Loucy (cell line): ENCODE results near the gene TMEM158.

ENCODE experiments used
- H2AFZ ChIP-seq: fragments of 200-600 bp; sonication (generic); 2 replicates; pipeline ENCODE4 v1.6.0; 2016; ENCODE audit warnings: antibody characterized with exemption, mild to moderate bottlenecking, low read length, moderate library complexity
- H3F3A ChIP-seq: fragments of 200-600 bp; 2 replicates; pipeline ENCODE4 v1.6.0; 2016; ENCODE audit warnings: antibody characterized with exemption, low read depth, mild to moderate bottlenecking
- H3K27me3 ChIP-seq: fragments of 200-600 bp; sonication (generic); 2 replicates; pipeline ENCODE4 v1.6.1; 2014; ENCODE audit warnings: low read length, mild to moderate bottlenecking; ENCODE audit not compliant: insufficient read depth, poor library complexity, severe bottlenecking
- H3K36me3 ChIP-seq: fragments of 200-600 bp; sonication (generic); 2 replicates; pipeline ENCODE4 v1.6.1; 2016; ENCODE audit warnings: low read length; ENCODE audit not compliant: insufficient read depth
- H3K4me1 ChIP-seq: fragments of 200-600 bp; sonication (generic); 2 replicates; pipeline ENCODE4 v1.5.1; 2014; ENCODE audit warnings: low read length, mild to moderate bottlenecking; ENCODE audit not compliant: insufficient read depth, poor library complexity, severe bottlenecking
- H3K4me2 ChIP-seq: fragments of 200-600 bp; sonication (generic); 2 replicates; pipeline ENCODE4 v1.6.0; 2014; ENCODE audit warnings: antibody characterized with exemption, low read length, low read depth, mild to moderate bottlenecking; ENCODE audit not compliant: poor library complexity, severe bottlenecking
- H3K4me3 ChIP-seq: fragments of 200-600 bp; sonication (generic); 2 replicates; pipeline ENCODE4 v1.5.1; 2014; ENCODE audit warnings: low read length, mild to moderate bottlenecking, mixed read lengths; ENCODE audit not compliant: poor library complexity, severe bottlenecking
- H3K79me2 ChIP-seq: fragments of 200-600 bp; sonication (generic); 2 replicates; pipeline ENCODE4 v1.6.1; 2014; ENCODE audit warnings: low read length; ENCODE audit not compliant: insufficient read depth
- H3K9ac ChIP-seq: fragments of 200-600 bp; sonication (generic); 2 replicates; pipeline ENCODE4 v1.6.0; 2014; ENCODE audit warnings: mild to moderate bottlenecking, low read depth, low read length, moderate library complexity; ENCODE audit not compliant: poor library complexity, severe bottlenecking
- H3K9me2 ChIP-seq: fragments of 200-600 bp; sonication (generic); replicated peaks from 2 replicates; pipeline ENCODE4 v1.6.1; 2016; ENCODE audit warnings: low read depth, low read length, mixed read lengths
- H3K9me3 ChIP-seq: fragments of 200-600 bp; sonication (generic); 2 replicates; pipeline ENCODE4 v1.6.1; 2014; ENCODE audit warnings: mild to moderate bottlenecking, antibody characterized with exemption, low read length, low read depth; ENCODE audit not compliant: insufficient read depth
- H4K20me1 ChIP-seq: fragments of 200-600 bp; sonication (generic); 2 replicates; pipeline ENCODE4 v1.6.0; 2014; ENCODE audit warnings: antibody characterized with exemption, low read length, mild to moderate bottlenecking; ENCODE audit not compliant: insufficient read depth, poor library complexity, severe bottlenecking
- EZH2phosphoT487 ChIP-seq: fragments of 200-600 bp; IDR thresholded peaks from 2 replicates; pipeline ENCODE4 v1.6.1; 2018; ENCODE audit warnings: antibody characterized with exemption, mild to moderate bottlenecking, moderate library complexity, borderline replicate concordance
- TF ChIP-seq, protein P1 (sequence below): fragments of 200-600 bp; sonication (generic); conservative IDR thresholded peaks from 2 replicates; pipeline ENCODE4 v1.5.1; 2014; ENCODE audit warnings: mild to moderate bottlenecking, antibody characterized with exemption, low read length

TMEM158 gene

GRCh38 chr3:45267097-45267496 is 41.0 kb upstream of the TMEM158 start:
- no peaks in the 10 kb centered on the region for H3K4me1 ChIP-seq
- no peak overlapping the region for H3K4me3 ChIP-seq
- no peaks in the 10 kb centered on the region for H4K20me1 ChIP-seq
- no peaks in the 10 kb centered on the region for H3K27me3 ChIP-seq
- TF ChIP-seq, protein P1, sequence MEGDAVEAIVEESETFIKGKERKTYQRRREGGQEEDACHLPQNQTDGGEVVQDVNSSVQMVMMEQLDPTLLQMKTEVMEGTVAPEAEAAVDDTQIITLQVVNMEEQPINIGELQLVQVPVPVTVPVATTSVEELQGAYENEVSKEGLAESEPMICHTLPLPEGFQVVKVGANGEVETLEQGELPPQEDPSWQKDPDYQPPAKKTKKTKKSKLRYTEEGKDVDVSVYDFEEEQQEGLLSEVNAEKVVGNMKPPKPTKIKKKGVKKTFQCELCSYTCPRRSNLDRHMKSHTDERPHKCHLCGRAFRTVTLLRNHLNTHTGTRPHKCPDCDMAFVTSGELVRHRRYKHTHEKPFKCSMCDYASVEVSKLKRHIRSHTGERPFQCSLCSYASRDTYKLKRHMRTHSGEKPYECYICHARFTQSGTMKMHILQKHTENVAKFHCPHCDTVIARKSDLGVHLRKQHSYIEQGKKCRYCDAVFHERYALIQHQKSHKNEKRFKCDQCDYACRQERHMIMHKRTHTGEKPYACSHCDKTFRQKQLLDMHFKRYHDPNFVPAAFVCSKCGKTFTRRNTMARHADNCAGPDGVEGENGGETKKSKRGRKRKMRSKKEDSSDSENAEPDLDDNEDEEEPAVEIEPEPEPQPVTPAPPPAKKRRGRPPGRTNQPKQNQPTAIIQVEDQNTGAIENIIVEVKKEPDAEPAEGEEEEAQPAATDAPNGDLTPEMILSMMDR: no peak
- no peak for TF ChIP-seq EZH2phosphoT487
- H3K36me3 ChIP-seq: no peaks in the 10 kb centered on the region
- H3K79me2 ChIP-seq: no peaks in the 10 kb centered on the region
- H3K9me3 ChIP-seq: no peaks in the 10 kb centered on the region
- no peak overlapping the region for H3K4me2 ChIP-seq
- H3F3A ChIP-seq: no peaks in the 10 kb centered on the region
- H3K9ac ChIP-seq: no peak overlapping the region
- H3K9me2 ChIP-seq: no peaks in the 10 kb centered on the region
- no peak overlapping the region for H2AFZ ChIP-seq

DNA sequence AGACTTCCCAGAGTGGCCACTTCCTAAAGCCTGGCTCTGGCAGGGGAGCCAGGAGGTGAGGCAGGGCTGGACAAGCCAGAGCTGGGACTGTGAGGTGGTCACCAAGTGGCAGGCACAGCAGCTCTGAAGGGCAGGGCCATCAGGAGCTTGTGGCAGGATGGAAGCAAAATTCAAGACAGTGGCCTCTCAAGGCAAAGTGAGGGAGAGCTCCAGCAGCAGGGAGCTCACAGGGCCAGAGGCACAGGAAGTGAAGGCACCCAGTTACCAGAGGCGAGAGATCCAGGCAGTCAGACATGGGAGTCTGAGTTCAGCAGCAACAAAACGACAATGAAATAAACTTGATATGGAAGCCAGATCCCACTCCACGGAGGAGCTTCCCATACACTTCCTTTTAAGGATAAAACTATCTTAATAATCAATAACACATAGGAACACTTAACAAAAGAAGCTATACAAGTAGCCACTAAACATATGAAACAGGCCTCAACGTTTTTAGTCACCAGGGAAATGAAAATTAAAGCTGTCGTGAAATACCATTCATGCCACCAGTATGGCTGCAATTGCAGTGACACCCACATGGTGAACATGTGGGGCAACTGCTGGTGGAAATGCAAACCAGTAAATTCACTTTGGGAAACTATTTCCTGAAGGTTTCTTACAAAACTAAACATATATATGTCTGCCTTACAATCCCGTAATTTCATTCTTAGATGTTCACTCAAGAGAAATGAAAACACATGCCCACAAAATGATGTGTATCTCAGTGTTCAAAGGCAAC is 35.4 kb upstream of the TMEM158 start:
- TF ChIP-seq, protein P1: no peak
- Histone ChIP-seq H4K20me1 (no peaks in the 10 kb centered on the region), H3K9ac (no peak overlapping the region), H3K4me1 (no peaks in the 10 kb centered on the region), H3K4me2 (no peak overlapping the region), H3K36me3 (no peaks in the 10 kb centered on the region), H3F3A (no peaks in the 10 kb centered on the region), H3K79me2 (no peaks in the 10 kb centered on the region), H2AFZ (0 out of 2 replicates have a peak overlapping the region, but pooled peaks have one; percentile 30), H3K27me3 (no peaks in the 10 kb centered on the region), H3K9me2 (no peaks in the 10 kb centered on the region), H3K9me3 (no peaks in the 10 kb centered on the region), H3K4me3 (no peak overlapping the region)

GRCh38 chr3:45259133-45259532 is 33.0 kb upstream of the TMEM158 start:
- Histone ChIP-seq H3K4me3 (no peak overlapping the region), H3K9ac (no peak overlapping the region), H3K79me2 (no peaks in the 10 kb centered on the region), H2AFZ (no peak overlapping the region), H3F3A (no peaks in the 10 kb centered on the region), H3K4me1 (no peaks in the 10 kb centered on the region), H3K27me3 (no peaks in the 10 kb centered on the region), H3K9me3 (no peaks in the 10 kb centered on the region), H4K20me1 (no peaks in the 10 kb centered on the region), H3K4me2 (no peak overlapping the region), H3K9me2 (no peaks in the 10 kb centered on the region), H3K36me3 (no peaks in the 10 kb centered on the region)
- TF ChIP-seq, protein P1: no peak
- TF ChIP-seq EZH2phosphoT487: no peak
